ENCODE results near the gene ANKRD11.

- TF ChIP-seq CTCF (IDR thresholded peaks at IDR 0.05; ENCODE audit: low read depth, low read length, poor library complexity, severe bottlenecking) (no peak), EZH2phosphoT487 (IDR thresholded peaks at IDR 0.05; ENCODE audit: borderline replicate concordance, low read length) (no peak)
Measured at GRCh38 chr16:89233678-89234490, 256.5 kb downstream of the ANKRD11 start.

Measured in DOHH2 (cell line).